Activated T-helper 2 cell treated with anti-CD3 and anti-CD28 coated beads, Interferon-gamma antibody, Interleukin-2, Interleukin-4, amounts not matched to agents 10 μg/mL and 5 μg/mL and 100 μg/mL, durations not matched to agents 14 hours and 24 hours and 36 hours (primary cell): Measurements from ENCODE around the gene TAF1. TPM values are rescaled to one million over a fixed set of nuclear protein-coding genes. Genes with fewer than 3 reads are reported as not detected.

ENCODE experiments used
- total RNA-seq: library from RNA; stranded (reverse); gene quantifications from 2 replicates; pipeline ENCODE4 v1.2.3, GENCODE V29; 2022

The TAF1 gene
- total RNA-seq, 1 donor from 2014 or later, result 48.0 TPM

Other genes with a start within 250 kb of the TAF1 start
- 71.1 and 71.3 TPM in 2 replicates for gene MED12, start 247.8 kb upstream of the TAF1 start, total RNA-seq
- 0.78 and 0.94 TPM in 2 replicates for gene NLGN3, start 221.5 kb upstream of the TAF1 start, total RNA-seq
- not detected in 2 replicates for gene GJB1, start 143.1 kb upstream of the TAF1 start, total RNA-seq
- gene ZMYM3, start 112.2 kb upstream of the TAF1 start, total RNA-seq, result 26.8 and 31.4 TPM in 2 replicates
- gene NONO, start 82.7 kb upstream of the TAF1 start, total RNA-seq, result 585 and 612 TPM in 2 replicates
- 6.1 and 6.5 TPM in 2 replicates for gene ITGB1BP2, start 64.6 kb upstream of the TAF1 start, total RNA-seq
- 224 and 231 TPM in 2 replicates for gene OGT, start 166.7 kb downstream of the TAF1 start, total RNA-seq
- 3.4 and 3.5 TPM in 2 replicates for gene GCNA, start 212.1 kb downstream of the TAF1 start, total RNA-seq